GM18520 (cell line): ENCODE measurements around the gene TMC6.
"Not testable (repeated sequence)": the region's sequence is repeated elsewhere in the genome, so short reads cannot be mapped to it uniquely, and the experiment has no call there.

ENCODE experiments used
- ATAC-seq: cut with Tn5 transposase; IDR thresholded peaks from one replicate; pipeline ENCODE4 v1.9.1; 2021; ENCODE audit not compliant: unreplicated experiment

TMC6 gene

DNA sequence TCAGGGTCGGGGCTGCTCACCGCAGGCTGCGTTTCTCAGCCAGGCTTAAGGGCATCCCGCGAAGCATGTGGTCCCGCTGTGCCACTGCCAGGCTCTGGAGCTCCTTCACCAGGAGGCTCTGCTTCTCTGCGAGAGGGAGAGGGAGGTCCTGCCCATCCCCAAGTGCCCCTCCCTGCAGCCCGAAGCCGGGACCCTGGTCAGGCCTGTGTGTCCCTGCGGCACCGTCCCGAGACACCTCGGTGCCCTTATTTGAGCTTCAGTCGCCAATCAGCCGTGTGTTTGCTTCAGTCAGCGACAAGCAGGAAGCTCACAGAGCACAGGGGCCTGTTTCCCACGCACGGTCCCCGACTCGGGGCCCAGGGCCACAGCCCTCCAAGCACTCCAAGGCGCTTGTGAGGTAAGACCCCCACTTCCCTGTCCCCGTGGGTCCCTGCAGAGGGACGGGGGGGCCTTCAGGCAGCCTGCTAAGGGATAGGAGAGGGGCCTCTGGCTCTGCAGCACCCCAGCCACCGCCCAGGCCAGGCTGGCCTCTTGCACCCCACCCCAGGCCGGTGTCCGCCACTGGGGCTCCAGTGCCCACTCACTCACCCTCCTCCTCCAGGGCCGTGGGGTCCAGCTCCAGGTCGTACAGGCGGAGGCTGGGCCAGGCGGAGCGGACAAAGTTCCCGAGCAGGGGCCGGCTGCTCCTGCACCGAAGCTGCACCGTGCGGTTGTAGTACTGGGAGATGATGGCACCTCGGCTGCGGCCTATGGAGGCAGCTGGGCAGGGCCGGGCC lies 3.2 kb downstream of the TMC6 start:
- ATAC-seq = no peak

GRCh38 chr17:78124836-78125137 lies 3.8 kb downstream of the TMC6 start:
- no peak for ATAC-seq

- no peak for ATAC-seq
These were observed 4.3 kb downstream of the TMC6 start for GRCh38 chr17:78124081-78124835.

DNA sequence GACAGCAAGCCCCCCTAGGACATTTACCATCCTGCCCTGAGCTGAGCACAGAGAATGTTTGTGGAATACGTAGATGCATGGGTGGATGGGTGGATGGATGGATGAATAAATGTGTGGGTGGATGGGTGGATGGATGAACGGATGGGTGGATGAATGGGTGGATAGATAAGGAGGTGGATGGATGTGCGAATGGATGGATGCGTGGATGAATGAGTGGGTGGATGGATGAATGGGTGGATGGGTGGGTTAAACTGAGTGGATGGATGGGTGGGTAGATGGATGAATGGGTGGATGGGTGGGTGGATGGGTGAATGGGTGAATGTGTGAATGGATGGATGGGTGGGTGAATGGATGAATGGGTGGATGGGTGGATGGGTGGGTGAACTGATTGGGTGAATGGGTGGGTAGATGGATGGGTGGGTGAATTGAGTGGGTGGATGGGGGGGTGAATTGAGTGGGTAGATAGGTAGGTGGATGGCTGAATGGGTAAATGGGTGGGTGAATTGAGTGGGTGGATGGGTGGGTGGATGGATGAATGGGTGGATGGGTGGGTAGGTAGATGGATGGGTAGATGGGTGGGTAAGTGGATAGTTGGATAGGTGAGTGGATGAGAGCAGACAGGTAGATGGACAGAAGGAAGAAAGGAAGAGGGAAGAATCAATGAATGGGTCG lies 5.2 kb downstream of the TMC6 start:
- no peak for ATAC-seq

DNA sequence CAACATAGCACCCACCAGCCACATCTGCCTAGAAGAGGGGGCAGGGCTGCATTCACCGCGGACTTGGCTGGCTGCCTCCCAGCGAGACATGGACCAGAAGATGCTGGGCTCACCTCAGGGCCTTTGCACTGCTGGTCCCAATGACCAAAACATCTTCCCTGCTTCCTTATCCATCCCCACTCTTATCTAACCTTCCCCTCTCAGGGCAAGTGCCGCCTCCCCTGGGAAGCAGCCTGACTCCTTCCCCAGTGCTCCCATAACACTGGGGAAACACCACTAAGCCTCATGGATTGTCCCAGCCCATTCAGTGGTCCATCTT lies 5.7 kb downstream of the TMC6 start:
- ATAC-seq = no peak

- ATAC-seq = no peak
These were observed 6.2 kb downstream of the TMC6 start for GRCh38 chr17:78122216-78122930.

- ATAC-seq = no peak
These were observed 6.7 kb downstream of the TMC6 start for GRCh38 chr17:78121801-78122215.

DNA sequence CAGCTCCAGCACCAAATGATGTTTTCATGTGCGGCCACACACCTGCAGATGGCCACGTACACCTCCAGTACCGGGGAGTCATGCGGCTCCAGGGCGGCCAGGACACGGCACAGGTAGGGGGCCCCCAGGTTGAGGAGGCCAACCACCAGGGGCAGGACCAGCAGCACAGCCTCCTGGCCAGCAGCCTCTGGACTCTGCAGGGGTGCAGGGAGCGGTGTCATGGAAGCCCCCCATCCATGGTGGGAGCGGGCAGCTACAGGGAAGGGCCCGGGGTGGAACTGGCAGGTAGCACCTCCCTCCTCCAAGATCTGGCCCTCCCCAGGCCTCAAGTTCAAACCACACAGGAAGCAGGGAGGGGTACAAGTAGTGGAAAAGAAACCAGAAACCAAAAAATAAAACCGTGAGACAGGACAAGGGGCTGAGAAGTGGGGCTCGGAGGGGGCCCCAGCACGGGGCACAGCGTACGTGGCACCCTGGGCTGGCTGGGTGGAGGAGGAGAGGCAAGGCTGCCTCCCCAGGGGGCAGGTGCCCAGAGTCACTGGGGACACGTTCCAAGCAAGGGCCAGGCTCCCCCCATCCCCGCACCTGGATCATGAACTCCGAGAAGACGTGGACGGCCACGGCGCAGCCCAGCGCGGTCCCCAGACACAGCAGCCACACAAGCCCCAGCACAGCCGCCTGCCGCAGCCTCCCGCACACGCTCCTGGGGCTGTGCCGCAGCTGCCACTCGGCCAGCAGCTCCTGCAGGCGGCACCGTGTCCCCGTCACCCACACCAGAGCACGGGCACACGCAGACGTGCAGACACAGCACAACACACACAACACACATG lies 7.4 kb downstream of the TMC6 start:
- ATAC-seq = no peak

DNA sequence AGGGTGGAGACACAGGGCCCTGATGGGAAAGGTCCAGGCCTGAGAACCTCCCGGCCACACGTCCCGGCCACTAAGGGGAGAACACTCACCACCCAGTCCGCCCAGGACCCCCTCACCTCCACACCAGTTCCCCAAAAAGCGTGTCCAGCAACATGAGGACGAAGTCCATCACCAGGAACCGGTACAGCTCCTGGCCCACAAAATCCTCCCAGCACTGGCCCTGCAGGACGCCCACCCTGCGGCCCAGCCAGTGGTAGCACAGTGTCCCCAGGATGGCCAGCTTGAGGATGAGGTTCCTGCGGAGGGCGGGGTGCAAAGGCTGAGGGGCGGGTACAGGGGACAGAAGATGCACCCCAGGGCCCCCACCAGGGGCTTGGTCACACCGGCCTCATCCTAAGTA lies 8.0 kb downstream of the TMC6 start:
- ATAC-seq = no peak

DNA sequence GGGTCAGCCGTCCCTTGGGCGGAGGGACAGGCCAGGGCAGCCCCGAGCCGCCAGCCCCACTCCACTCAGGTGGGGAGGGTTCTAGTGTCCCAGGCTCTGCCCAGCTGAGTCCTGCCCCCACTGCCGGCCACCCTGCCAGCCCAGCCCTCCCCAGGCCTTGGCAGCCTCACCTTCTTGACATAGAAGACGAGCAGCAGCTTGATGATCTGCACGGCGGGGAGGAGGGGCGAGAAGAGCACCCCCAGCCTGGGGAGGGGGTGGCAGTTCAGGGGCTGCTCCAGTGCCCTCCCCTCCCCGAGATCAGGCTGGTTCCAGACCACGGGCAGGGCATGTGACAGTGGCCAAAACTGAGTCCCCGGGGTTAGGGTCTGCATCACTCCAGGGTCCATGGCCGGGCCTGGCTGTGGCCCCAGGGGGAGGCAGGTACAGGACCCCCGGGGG lies 9.7 kb downstream of the TMC6 start:
- no peak for ATAC-seq

GRCh38 chr17:78117027-78117981 lies 11.3 kb downstream of the TMC6 start:
- ATAC-seq = no peak

DNA sequence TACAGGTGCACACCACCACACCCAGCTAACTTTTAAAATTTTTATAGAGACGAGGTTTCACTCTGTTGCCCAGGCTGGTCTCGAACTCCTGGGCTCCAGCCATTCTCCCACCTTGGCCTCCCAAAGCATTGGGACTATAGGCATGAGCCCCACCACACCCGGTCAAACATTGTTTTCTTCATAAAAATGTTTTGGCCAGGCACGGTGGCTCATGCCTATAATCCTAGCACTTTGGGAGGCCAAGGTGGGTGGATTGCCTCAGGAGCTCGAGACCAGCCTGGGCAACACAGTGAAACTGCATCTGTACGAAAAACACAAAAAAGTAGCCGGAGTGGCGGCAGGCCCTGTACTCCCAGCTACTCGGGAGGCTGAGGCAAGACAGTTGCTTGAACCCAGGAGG lies 12.1 kb downstream of the TMC6 start:
- ATAC-seq = no peak

GRCh38 chr17:78115803-78116202 lies 12.8 kb downstream of the TMC6 start:
- not testable (repeated sequence) for ATAC-seq

- no peak for ATAC-seq
These were observed 13.5 kb downstream of the TMC6 start for GRCh38 chr17:78114831-78115723.

DNA sequence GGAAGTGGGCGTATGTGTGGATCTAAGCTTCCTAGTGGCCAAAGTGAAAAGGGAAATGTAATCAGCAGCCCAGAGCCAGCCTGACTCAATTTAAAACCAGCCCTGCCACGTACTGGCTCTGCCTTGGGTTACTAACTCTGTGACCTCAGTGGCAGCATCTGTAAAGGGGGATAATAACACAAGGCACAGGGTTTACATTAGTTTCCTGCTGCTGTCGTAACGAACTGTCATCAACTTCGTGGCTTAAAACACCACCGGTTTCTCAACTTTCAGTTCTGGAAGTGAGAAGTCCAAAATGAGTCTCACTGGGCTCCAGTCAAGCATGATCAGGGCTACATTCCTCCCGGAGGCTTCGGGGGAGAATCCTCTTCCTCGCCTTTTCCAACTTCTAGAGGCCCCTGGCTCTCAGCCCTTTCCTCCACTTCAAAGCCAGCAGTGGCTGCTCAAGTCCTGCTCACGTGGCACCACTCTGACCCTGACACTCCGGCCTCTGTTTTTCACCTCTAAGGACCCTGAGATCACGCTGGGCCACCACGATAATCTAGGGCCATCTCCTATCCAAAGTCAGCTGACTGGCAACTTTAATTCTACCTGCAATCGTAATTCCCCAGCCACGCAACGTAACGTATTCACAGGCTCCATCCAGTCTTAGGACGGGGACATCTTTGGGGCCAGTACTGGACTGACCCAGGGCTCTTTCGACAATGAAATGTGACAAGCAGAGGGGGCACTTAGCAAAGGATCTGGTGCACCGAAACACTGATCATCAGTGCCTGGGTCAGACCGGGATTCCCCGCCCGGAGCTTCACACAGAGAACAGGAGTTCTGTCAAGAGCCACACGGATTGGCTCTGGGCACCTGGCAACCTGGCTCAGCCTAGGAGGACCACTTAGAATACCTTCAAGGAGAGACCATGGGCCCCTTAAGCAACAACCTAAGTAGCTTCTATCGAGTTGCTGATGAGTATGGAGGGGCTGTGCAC lies 14.5 kb downstream of the TMC6 start:
- ATAC-seq = no peak

DNA sequence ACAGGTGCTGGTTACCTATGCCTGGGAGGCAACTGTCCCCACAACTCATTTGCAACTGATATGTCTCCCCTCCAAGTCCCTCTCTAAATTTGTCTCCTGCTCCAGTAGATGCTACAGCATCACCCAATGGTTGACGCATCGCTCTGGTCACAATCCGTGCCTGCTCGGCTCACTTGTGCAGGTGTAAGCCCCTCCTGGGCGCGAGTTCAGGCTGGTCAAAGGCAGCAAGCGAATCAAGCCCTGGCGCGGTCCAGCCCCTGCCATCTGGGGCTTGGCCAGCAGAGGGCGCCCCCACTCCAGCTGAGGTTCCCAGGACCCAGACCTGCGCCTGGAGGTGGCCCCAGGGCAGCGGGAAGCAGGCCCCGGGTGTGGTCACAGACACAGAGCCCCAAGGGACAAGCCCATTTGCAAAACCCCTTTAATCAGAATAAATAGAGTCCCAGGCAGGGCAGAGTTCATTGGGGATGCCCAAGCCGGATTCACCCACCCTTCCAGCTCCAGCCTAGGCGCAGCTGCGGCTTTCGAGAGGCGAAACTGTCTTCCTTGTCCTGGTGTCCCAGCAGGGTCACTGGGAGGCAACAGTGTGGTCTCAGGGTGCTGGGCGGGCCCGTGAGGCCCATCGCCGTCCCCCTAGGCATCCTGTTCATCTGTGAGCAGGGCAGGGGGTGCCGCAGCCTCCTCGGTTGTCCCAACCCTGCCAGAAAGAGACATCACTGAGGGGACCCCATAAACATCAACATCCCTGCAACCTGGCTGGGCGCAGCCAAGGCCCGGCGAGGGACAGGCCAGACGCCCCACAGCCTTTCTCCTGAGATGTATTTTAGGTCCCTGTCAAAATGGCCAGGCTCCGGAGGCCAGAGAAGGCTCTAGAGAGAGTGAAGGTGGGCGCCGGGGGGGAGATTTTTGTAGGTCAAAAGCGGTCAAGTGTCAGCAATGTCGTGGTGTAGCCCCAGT lies 15.8 kb downstream of the TMC6 start:
- no peak for ATAC-seq
